Endothelial cell of umbilical vein (primary cell): ENCODE results near the gene FABP1. TPM values are rescaled to one million over a fixed set of nuclear protein-coding genes. Genes with fewer than 3 reads are reported as not detected.

Experiments
- BruUV-seq: library from RNA; stranded (reverse); fragments of 400-500 nt; replicated peaks from 2 replicates; lab custom pipeline; 2021; lab: Mats Ljungman, UMichigan
- CTCF ChIA-PET: fragments of 300-600, 350-600 bp; sonication (Branson Sonifier 250); formaldehyde crosslinking; loops from one replicate; lab custom pipeline; 2021; ENCODE audit warnings: antibody characterized with exemption, inconsistent platforms; lab: Charles Lee
- POLR2A ChIA-PET: fragments of 300-600, 350-600 bp; sonication (Branson Sonifier 250); formaldehyde crosslinking; loops from one replicate; lab custom pipeline; 2021; ENCODE audit warnings: antibody characterized with exemption, inconsistent platforms; lab: Charles Lee
- DNase-seq: peaks from one replicate; pipeline ENCODE4 v3.0.0-alpha.2; 2011; ENCODE audit warnings: low read depth, low spot score
- FAIRE-seq: peaks from 2 replicates; lab custom pipeline; 2011; peaks lifted over from hg19 to GRCh38; lab: Jason Lieb, UNC
- H2AFZ ChIP-seq: 2 replicates; pipeline ENCODE4 v1.6.0; 2012; ENCODE audit warnings: low read depth, low read length, control low read depth, inconsistent platforms
- H3K27ac ChIP-seq: 2 replicates; pipeline ENCODE4 v1.5.1; 2011; ENCODE audit warnings: low read depth, mild to moderate bottlenecking, control low read depth, low read length, moderate library complexity; ENCODE audit not compliant: insufficient read depth
- H3K27me3 ChIP-seq, 2 experiments: 2 replicates each; pipeline versions ENCODE4 v1.6.0 to v1.6.1; 2011; ENCODE audit warnings: low read length in 2 of 2, mixed read lengths in 1 of 2; ENCODE audit not compliant: control insufficient read depth in 2 of 2, insufficient read depth in 2 of 2
- H3K36me3 ChIP-seq, 2 experiments: 2 replicates in 1 of 2; 3 replicates in 1 of 2; pipeline ENCODE4 v1.5.1; 2011; ENCODE audit warnings: low read length in 2 of 2, mild to moderate bottlenecking in 1 of 2, moderate library complexity in 1 of 2; ENCODE audit not compliant: control insufficient read depth in 2 of 2, insufficient read depth in 2 of 2; ENCODE audit errors: extremely low read depth in 1 of 2
- H3K4me1 ChIP-seq: 3 replicates; pipeline ENCODE4 v1.5.1; 2011; ENCODE audit warnings: mild to moderate bottlenecking, low read length; ENCODE audit not compliant: control insufficient read depth, insufficient read depth; ENCODE audit errors: extremely low read depth
- H3K4me2 ChIP-seq: 2 replicates; pipeline ENCODE4 v1.6.1; 2011; ENCODE audit warnings: low read length, control low read depth, mixed read lengths; ENCODE audit not compliant: insufficient read depth
- H3K4me3 ChIP-seq, 3 experiments: fragments of 200-600 bp in 1 of 3; sonication (generic), shearing (Covaris generic) in 1 of 3; replicated peaks in 1 of 3; 2 replicates each; pipeline ENCODE4 v1.5.1; 2011 to 2016; ENCODE audit warnings: control low read depth in 3 of 3, low read length in 3 of 3, mild to moderate bottlenecking in 2 of 3, inconsistent platforms in 1 of 3, low read depth in 1 of 3, moderate library complexity in 1 of 3; ENCODE audit not compliant: insufficient read depth in 1 of 3
- H3K79me2 ChIP-seq: 2 replicates; pipeline ENCODE4 v1.6.0; 2012; ENCODE audit warnings: low read length, inconsistent platforms; ENCODE audit not compliant: control insufficient read depth, insufficient read depth
- H3K9ac ChIP-seq: replicated peaks from 2 replicates; pipeline ENCODE3; 2011; ENCODE audit warnings: low read length, control low read depth; ENCODE audit not compliant: insufficient read depth; ENCODE audit errors: extremely low read depth
- H3K9me1 ChIP-seq: replicated peaks from 3 replicates; pipeline ENCODE4 v1.6.0; 2011; ENCODE audit warnings: mild to moderate bottlenecking, low read length; ENCODE audit not compliant: control insufficient read depth, insufficient read depth; ENCODE audit errors: extremely low read depth
- H3K9me3 ChIP-seq: replicated peaks from 2 replicates; pipeline ENCODE4 v1.5.1; 2012; ENCODE audit warnings: low read length, inconsistent platforms; ENCODE audit not compliant: control insufficient read depth, insufficient read depth
- H4K20me1 ChIP-seq: replicated peaks from 2 replicates; pipeline ENCODE3; 2011; ENCODE audit warnings: mild to moderate bottlenecking, low read length; ENCODE audit not compliant: control insufficient read depth, insufficient read depth; ENCODE audit errors: extremely low read depth
- EZH2 ChIP-seq: IDR thresholded peaks from 2 replicates; pipeline ENCODE4 v1.6.1; 2012; ENCODE audit warnings: borderline replicate concordance, low read depth, mild to moderate bottlenecking, moderate library complexity, low read length, inconsistent platforms; ENCODE audit not compliant: severe bottlenecking
- FOS ChIP-seq: IDR thresholded peaks from 2 replicates; pipeline ENCODE4 v1.6.1; 2011; ENCODE audit warnings: mild to moderate bottlenecking, low read length, moderate library complexity, borderline replicate concordance; ENCODE audit not compliant: insufficient read depth
- GATA2 ChIP-seq: IDR thresholded peaks from 2 replicates; pipeline ENCODE4 v1.7.0; 2011; ENCODE audit warnings: low read depth, mild to moderate bottlenecking, moderate library complexity, mixed read lengths, low read length; ENCODE audit not compliant: insufficient read length, insufficient read depth
- JUN ChIP-seq: IDR thresholded peaks from 2 replicates; pipeline ENCODE4 v1.6.1; 2011; ENCODE audit warnings: borderline replicate concordance, low read depth; ENCODE audit not compliant: insufficient read length, insufficient read depth
- MYC ChIP-seq: IDR thresholded peaks from one replicate; pipeline ENCODE4 v1.6.1; 2011; ENCODE audit warnings: mild to moderate bottlenecking, low read depth, low read length
- POLR2A ChIP-seq: IDR thresholded peaks from 2 replicates; pipeline ENCODE4 v1.6.1; 2012; ENCODE audit warnings: low read depth, mild to moderate bottlenecking, control low read depth, low read length
- POLR2AphosphoS5 ChIP-seq: IDR thresholded peaks from 2 replicates; pipeline ENCODE4 v1.6.1; 2012; ENCODE audit warnings: low read depth, mild to moderate bottlenecking, control low read depth, low read length, moderate library complexity; ENCODE audit not compliant: insufficient read depth
- dilution Hi-C: fragments of 300-500 bp; cut with MboI; formaldehyde crosslinking; loops from one replicate; pipeline ENCODE4 v1.15.0; 2019; ENCODE audit warnings: low sequenced_read_pairs; ENCODE audit not compliant: extremely low pct_ligation_motif_present
- intact Hi-C: fragments of 100-400 bp; cut with micrococcal nuclease; formaldehyde crosslinking; loops from one replicate; pipeline ENCODE4 v1.10.0; 2022
- polyA plus RNA-seq, 4 experiments: library from polyadenylated mRNA; depleted of rRNA in 3 of 4; stranded (reverse) in 3 of 4; unstranded in 1 of 4; fragments of >200 nt; gene quantifications; 2 replicates each; pipeline versions ENCODE4 v1.2.1 to v1.2.3, GENCODE V29; 2011 to 2012; ENCODE audit warnings: missing spikeins in 1 of 4
- total RNA-seq: library from RNA; stranded (reverse); gene quantifications from 2 replicates; pipeline ENCODE4 v1.2.3, GENCODE V29; 2021
- TF ChIP-seq, protein P1 (sequence below), 2 donors: IDR thresholded peaks; 1 replicate in 1 of 2; 2 replicates in 1 of 2; pipeline ENCODE4 v1.5.1; 2011; ENCODE audit warnings: low read length in 2 of 2, mild to moderate bottlenecking in 2 of 2, moderate library complexity in 2 of 2, control low read depth in 1 of 2, inconsistent platforms in 1 of 2, low read depth in 1 of 2; ENCODE audit not compliant: insufficient read depth in 1 of 2; ENCODE audit errors: extremely low read depth in 1 of 2
- TF ChIP-seq, protein P2 (sequence below): IDR thresholded peaks from 2 replicates; pipeline ENCODE4 v1.6.1; 2011; ENCODE audit not compliant: insufficient read depth, insufficient read length

FABP1 gene
- total and polyA plus RNA-seq, 2 donors (not counting 3 experiments of a cell fraction or from before 2014, with no cell fraction given), result not detected

DNA sequence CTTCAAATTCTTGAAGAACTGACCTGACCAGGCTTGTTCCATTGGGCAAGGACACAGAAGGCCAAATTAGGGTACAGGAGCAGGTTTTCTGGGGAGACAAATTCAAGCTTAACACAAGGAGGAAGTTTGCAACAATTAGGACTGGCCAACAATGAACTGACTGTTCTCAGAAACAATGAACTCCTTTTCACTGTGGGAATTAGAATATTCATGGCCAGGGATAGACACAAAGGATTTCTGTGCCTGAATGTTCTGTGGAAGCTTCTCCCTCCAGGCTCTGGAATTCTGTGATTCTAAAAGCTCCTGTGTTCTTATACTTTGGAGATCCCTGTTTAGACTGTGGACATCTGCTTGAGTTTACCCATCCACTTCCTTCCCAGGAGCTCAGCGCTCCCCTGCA is 45.1 kb downstream of the FABP1 start:
- POLR2A ChIA-PET, result no interaction called here
- Histone ChIP-seq H3K4me2 (no peak overlapping the region), H3K27ac (no peak overlapping the region), H3K9ac (no peak overlapping the region), H2AFZ (no peak overlapping the region), H3K79me2 (no peaks in the 10 kb centered on the region), H3K36me3 (no peaks in the 10 kb centered on the region), H3K27me3 (no peaks in the 10 kb centered on the region), H4K20me1 (no peaks in the 10 kb centered on the region), H3K9me1 (no peaks in the 10 kb centered on the region), H3K4me1 (no peaks in the 10 kb centered on the region), H3K9me3 (no peaks in the 10 kb centered on the region), H3K4me3 (no peak overlapping the region)
- no TSS peak for BruUV-seq
- intact Hi-C loops (no loop called here), dilution Hi-C loops (no loop called here)
- FAIRE-seq (no peak), DNase-seq (no peak)
- TF ChIP-seq POLR2A (no peak), FOS (no peak), EZH2 (no peak), GATA2 (no peak), POLR2AphosphoS5 (no peak), JUN (no peak), MYC (no peak)
- TF ChIP-seq, protein P1, sequence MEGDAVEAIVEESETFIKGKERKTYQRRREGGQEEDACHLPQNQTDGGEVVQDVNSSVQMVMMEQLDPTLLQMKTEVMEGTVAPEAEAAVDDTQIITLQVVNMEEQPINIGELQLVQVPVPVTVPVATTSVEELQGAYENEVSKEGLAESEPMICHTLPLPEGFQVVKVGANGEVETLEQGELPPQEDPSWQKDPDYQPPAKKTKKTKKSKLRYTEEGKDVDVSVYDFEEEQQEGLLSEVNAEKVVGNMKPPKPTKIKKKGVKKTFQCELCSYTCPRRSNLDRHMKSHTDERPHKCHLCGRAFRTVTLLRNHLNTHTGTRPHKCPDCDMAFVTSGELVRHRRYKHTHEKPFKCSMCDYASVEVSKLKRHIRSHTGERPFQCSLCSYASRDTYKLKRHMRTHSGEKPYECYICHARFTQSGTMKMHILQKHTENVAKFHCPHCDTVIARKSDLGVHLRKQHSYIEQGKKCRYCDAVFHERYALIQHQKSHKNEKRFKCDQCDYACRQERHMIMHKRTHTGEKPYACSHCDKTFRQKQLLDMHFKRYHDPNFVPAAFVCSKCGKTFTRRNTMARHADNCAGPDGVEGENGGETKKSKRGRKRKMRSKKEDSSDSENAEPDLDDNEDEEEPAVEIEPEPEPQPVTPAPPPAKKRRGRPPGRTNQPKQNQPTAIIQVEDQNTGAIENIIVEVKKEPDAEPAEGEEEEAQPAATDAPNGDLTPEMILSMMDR (IDR thresholded peaks at IDR 0.05; ENCODE audit: extremely low read depth in 1 of 2, insufficient read depth in 1 of 2, low read depth in 1 of 2, low read length in 2 of 2), result no peak
- TF ChIP-seq, protein P2, sequence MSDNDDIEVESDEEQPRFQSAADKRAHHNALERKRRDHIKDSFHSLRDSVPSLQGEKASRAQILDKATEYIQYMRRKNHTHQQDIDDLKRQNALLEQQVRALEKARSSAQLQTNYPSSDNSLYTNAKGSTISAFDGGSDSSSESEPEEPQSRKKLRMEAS, result no peak
- CTCF ChIA-PET, result interaction anchor here (0.5 to 2.0 kb wide), 2 partner anchors 18 to 22 kb away, joined by 4 to 17 read pairs; no protein-coding TSS in a partner anchor
